ENCODE results near the gene MYADML2.

DNA sequence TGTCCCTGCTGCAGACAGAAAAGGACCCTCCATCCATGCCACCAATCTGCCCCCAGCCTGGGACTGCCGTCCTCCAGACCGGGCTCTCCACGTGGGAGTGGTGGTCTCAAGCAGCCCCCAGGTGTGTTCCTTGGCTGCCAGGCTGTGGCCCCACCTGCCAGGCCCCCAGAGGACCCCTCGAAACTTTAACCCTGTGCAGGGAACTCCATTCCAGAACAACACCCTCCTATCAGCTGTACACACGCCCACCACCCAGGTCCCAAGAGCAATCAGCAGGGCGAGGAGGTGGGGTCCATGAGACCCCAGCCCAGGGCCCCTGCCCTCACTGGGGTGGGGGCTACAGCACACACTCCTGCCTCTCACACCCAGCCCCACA lies 11.3 kb downstream of the MYADML2 start:
- TF ChIP-seq POLR2A (IDR thresholded peaks at IDR 0.05; ENCODE audit: low read length): no peak
- no peak for TF ChIP-seq GATA1 (IDR thresholded peaks at IDR 0.05; ENCODE audit: low read depth, low read length)

Measured in erythroblast (primary cell).